Fibroblast of skin of scalp (primary cell): ENCODE results near the gene ACAA2.
A peak's percentile ranks its signal among the peaks of the same experiment; 100 is the strongest.
"Not testable (repeated sequence)": the region's sequence is repeated elsewhere in the genome, so short reads cannot be mapped to it uniquely, and the experiment has no call there.

ENCODE experiments used
- DNase-seq: peaks from one replicate; pipeline ENCODE4 v3.0.0-alpha.2; 2013

The ACAA2 gene

DNA sequence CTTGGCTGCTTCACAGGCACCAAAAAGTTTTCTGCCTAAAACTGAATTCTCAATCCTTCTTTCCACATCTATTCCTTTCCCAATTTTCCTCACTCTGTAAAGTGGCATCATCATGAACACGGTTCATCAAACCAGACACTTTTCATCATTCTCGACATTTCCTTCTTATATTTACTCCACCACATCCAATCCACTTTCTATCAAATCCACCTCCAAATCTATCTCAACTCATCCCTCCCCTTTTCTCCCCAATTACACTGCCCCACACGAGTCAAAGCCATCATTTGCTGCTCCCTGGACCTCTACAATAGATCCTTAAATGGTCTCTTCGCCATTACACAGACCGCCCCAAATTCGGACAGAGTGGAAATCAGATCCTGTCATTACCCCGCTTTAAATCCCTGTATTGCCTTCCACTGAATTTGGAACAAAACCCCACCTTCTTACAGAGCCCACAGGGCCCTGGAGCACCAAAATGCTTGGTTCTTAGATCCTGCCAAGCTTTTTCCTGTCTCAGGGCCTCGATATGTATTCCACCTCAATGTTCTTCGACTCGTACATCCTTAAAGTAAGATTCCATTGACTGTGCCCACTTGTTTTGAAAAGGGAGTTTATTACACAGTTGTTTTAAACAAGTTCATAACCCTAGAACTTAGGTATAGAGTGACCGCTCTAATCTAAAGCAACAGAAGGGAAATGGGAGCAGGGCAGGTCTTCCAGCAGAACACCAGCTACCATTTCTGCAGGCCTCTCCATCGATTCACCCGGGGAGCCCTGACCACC, 856 bp downstream of the ACAA2 start:
- peak; percentile 17 for DNase-seq

- DNase-seq = no peak
Observed at GRCh38 chr18:49811151-49811938, 2.0 kb downstream of the ACAA2 start.

DNA sequence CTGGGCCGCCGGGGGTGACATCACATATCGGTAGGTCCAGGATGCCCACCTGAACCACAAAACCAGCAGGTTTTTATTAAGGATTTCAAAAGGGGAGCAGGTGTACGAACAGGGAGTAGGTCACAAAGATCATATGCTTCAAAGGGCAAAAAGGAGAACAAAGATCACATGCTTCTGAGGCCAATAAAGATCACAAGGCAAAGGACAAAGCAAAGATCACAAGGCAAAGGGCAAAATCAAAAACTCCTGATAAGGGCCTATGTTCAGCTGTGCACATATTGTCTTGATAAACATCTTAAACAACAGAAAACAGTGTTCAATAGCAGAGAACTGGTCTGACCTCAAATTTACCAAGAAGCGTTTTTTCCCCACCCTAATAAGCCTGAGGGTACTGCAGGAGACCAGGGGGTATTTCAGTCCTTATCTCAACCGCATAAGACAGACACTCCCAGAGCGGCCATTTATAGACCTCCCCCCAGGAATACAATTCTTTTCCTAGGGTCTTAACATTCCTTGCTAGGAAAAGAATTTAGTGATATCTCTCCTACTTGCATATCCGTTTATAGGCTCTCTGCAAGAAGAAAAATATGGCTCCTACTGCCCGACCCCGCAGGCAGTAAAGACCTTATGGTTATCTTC, 4.7 kb downstream of the ACAA2 start:
- not testable (repeated sequence) for DNase-seq

DNA sequence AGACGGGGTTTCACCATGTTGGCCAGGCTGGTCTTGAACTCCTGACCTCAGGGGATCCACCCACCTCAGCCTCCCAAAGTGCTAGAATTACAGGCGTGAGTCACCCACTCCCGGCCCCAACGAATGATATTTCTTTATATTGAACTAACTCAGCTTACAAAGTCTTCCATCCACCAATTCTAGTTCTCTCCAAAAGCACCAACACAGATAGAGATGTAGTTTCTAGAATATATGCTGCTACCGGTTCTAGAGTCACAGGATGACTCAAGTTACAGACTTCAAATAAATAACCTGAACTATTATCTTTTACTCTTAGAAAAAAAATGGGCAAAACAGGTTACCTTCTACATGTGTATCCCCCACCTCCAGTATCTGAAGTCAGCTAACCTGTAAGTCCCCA, 9.2 kb downstream of the ACAA2 start:
- no peak for DNase-seq

- no peak for DNase-seq
Observed at GRCh38 chr18:49802623-49803022, 10.7 kb downstream of the ACAA2 start.

DNA sequence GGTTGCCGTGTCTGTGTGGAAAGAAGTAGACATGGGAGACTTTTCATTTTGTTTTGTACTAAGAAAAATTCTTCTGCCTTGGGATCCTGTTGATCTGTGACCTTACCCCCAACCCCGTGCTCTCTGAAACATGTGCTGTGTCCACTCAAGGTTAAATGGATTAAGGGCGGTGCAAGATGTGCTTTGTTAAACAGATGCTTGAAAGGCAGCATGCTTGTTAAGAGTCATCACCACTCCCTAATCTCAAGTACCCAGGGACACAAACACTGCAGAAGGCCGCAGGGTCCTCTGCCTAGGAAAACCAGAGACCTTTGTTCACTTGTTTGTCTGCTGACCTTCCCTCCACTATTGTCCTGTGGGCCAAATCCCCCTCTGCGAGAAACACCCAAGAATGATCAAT, 12.8 kb downstream of the ACAA2 start:
- DNase-seq = not testable (repeated sequence)

- not testable (repeated sequence) for DNase-seq
Observed at GRCh38 chr18:49799806-49800205, 13.5 kb downstream of the ACAA2 start.

DNA sequence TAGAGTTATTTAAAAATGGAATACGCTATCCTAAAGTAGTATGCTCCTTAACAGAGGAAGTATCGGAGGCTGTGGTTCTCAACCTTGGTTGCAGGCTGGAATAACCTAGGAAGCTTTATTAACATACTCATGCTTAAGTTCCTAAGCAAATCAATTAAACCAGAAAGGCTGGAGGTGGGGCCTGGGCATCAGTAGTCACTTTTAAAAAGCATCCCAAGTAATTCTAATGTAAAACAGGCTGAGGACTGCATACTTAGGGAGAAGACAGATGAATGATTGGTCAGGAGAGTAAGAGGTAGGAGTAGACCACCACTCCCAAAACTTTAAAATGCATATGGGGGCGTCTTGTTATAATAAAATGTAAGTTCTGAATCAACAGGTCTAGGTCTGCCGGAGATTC, 15.3 kb downstream of the ACAA2 start:
- DNase-seq = no peak

GRCh38 chr18:49795612-49796552, 17.5 kb downstream of the ACAA2 start:
- no peak for DNase-seq

DNA sequence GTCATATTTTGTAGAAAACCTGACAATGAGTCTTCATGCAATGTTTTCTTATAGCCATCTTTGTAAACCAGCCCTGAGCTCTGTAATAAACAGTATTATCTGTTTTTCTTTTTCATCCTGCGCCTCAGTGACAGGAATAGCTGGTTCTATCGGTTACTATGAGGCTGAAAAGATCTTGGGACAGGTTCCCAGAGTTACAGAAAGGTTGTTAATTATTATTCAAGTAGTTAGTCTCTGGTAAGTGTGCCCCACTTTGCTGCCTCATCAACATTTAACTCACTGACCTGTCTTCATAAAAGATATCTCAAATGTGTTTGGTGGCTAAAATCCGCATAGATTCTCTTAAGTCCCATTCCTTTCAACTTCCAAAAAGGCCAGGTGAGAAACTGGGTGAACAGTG, 18.6 kb downstream of the ACAA2 start:
- DNase-seq = no peak

- DNase-seq = not testable (repeated sequence)
Observed at GRCh38 chr18:49789560-49790134, 23.7 kb downstream of the ACAA2 start.

GRCh38 chr18:49788327-49788898, 24.9 kb downstream of the ACAA2 start:
- DNase-seq = no peak

- no peak for DNase-seq
Observed at GRCh38 chr18:49786019-49786720, 27.2 kb downstream of the ACAA2 start.

DNA sequence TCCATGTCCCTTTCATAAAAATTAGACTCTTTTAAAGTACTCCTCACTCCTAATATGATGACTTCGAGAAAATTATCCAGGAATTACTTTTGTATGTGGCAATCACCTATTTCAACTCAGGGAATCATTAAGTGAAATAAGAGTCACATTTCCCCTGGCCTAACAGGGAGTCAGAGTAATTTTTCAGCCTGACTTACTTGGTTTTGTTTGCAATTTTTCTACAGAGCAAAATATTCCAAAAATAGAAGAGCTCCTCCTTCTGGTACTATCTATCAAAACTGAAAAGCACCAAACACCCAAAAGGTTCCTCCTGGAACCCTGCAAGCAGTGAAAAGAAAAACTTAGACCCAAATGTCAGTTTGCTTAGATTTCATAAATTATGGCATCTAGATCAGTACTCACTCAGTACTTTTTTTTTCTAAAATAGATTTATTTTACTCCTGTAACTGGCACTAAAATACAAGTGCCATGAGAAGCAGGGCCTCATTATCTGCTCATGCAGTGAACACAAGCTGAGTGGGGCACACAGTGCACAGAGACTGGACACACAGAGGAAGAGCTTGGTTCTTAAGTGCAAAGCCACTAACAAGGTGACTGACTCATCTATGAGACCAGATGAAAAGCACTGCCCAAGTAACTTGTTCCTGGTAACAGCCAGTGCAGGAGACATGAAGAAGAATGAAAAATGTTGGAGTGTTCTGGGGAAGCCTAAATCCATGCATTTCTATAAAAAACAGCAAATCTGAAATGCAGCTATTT, 28.7 kb downstream of the ACAA2 start:
- no peak for DNase-seq

DNA sequence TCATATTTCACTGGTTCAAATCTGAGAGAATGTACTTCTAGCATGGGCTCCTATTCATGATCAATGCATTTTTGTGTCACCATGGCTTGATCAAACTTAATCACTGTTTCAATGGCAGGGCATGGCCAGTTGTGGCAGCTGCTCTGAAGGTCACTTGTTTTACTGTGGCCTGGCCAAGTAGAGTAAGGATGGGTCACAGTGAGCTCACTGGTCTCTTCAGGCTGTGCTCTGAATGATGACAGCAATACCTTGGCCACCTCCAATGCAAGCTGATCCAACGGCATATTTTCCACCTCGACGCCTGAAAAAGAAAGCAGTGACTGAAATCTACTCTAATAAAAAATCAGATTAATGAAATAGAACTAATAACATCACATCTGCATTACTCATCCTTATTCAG, 29.7 kb downstream of the ACAA2 start:
- DNase-seq = not testable (repeated sequence)

GRCh38 chr18:49778826-49779465, 34.4 kb downstream of the ACAA2 start:
- DNase-seq = no peak

- DNase-seq = no peak
Observed at GRCh38 chr18:49769047-49769728, 44.1 kb downstream of the ACAA2 start.

- DNase-seq = peak; percentile 58
Observed at GRCh38 chr18:49768051-49768391, 45.3 kb downstream of the ACAA2 start.
